Stomach smooth muscle (tissue), 2 donors: ENCODE results near the gene RSPO1.
"Not testable (repeated sequence)": the region's sequence is repeated elsewhere in the genome, so short reads cannot be mapped to it uniquely, and the experiment has no call there.

Experiments
- H3K27ac ChIP-seq: one replicate; pipeline ENCODE4 v1.7.0; 2013; ENCODE audit warnings: mild to moderate bottlenecking, low read length, inconsistent platforms
- H3K27me3 ChIP-seq, 2 donors: one replicate each; pipeline ENCODE4 v1.7.0; 2013; ENCODE audit warnings: low read length in 2 of 2; ENCODE audit not compliant: insufficient read depth in 2 of 2, control insufficient read depth in 1 of 2
- H3K36me3 ChIP-seq, 2 donors: one replicate each; pipeline ENCODE4 v1.7.0; 2013; ENCODE audit warnings: low read length in 2 of 2; ENCODE audit not compliant: control insufficient read depth in 2 of 2, insufficient read depth in 2 of 2
- H3K4me1 ChIP-seq: one replicate; pipeline ENCODE4 v1.7.0; 2013; ENCODE audit warnings: low read length; ENCODE audit not compliant: control insufficient read depth, insufficient read depth
- H3K4me3 ChIP-seq, 2 donors: one replicate each; pipeline ENCODE4 v1.7.0; 2013; ENCODE audit warnings: low read length in 2 of 2
- H3K9ac ChIP-seq, 2 donors: one replicate each; pipeline ENCODE4 v1.7.0; 2013; ENCODE audit warnings: low read length in 2 of 2, mild to moderate bottlenecking in 1 of 2
- H3K9me3 ChIP-seq, 2 donors: one replicate each; pipeline ENCODE4 v1.7.0; 2013; ENCODE audit warnings: low read length in 2 of 2; ENCODE audit not compliant: control insufficient read depth in 2 of 2
- donor health status: healthy.
- donor health status: Pancreatic carcinoma.

RSPO1 gene

GRCh38 chr1:37599940-37600339, 34.8 kb downstream of the RSPO1 start:
- Histone ChIP-seq H3K9me3 (no peaks in the 10 kb centered on the region), H3K9ac (no peak overlapping the region), H3K4me1 (peaks cover 3% of the 10 kb centered on the region), H3K27ac (no peak overlapping the region), H3K27me3 (no peaks in the 10 kb centered on the region), H3K4me3 (no peak overlapping the region), H3K36me3 (no peaks in the 10 kb centered on the region)

DNA sequence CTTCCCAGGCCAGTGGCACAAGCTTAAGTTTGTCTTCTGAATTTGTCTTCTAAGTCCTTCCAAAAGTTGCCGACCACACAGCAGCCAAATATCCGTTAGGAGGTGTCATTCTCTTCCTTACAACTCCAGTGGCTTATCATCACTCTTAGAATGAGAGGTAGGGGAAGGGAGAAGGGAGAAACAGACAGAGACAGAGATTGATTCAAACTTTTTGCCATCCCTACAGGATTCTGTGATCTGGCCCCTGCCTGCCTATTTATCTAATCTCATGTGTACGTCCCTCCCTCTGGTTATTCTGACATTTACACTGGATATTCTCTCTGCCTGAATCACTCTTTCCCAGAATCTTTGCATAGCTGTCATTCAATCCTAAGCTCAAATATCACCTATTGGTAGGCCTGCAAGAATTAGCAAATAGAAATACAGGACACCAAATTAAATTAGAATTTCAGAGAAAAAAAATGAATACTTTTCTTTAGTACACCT, 38.5 kb downstream of the RSPO1 start:
- Histone ChIP-seq H3K27me3 (no peaks in the 10 kb centered on the region), H3K9me3 (no peaks in the 10 kb centered on the region), H3K36me3 (peaks cover 4 to 11% of the 10 kb centered on the region in 2 donors), H3K9ac (peak overlapping the region; percentile 43 to 62), H3K4me3 (peak overlapping the region; percentile 99), H3K4me1 (peaks cover 12% of the 10 kb centered on the region), H3K27ac (peak overlapping the region; percentile 70)

DNA sequence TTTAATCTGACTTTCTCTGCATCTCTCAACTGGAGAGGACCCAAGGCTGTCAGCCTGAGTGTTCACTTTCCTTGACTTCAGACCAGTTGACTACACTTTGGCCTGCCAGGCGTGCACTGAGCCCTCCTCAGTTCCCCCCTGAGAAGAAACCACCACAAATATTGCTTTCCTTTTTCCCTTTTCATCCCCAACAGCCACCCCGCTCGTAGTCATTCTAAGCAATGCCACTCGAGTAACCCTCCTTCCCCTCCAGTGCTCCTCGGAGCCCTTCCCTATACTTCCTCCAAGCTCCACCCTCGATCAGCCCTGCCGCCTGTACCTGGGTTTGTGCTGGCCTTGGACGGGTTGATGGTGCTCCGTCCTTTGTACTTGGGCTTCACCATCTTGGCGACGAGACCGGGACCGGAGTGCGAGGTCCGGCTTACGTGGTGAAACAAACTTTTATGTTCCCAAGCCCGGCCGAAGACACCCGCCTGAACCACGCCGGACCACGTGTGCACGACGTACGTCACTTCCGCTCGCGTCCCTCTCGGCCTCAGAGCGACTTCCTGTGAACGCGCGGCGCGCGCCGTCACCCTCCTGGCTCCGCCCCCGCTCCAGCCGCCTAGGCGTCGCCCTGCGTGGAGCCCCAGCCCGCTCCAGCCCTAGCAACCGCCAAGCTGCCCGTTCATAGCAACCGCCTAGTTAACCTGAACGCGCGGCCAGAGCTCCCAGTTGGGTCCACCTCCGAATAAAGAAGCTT, 39.1 kb downstream of the RSPO1 start, which contains the start of gene GNL2:
TSS of gene GNL2 (minus strand) at position 498 of the 742 bp plus-strand sequence. CDS start at position 383, 115 bp downstream.
- Histone ChIP-seq H3K9me3 (no peaks in the 10 kb centered on the region), H3K36me3 (peaks cover 7 to 17% of the 10 kb centered on the region in 2 donors), H3K27me3 (no peaks in the 10 kb centered on the region), H3K9ac (peak within 1 kb of the TSS; percentile 92 to 95), H3K4me3 (peak within 1 kb of the TSS; percentile 99), H3K4me1 (peaks cover 12% of the 10 kb centered on the region), H3K27ac (peak within 1 kb of the TSS; percentile 70)

- H3K9ac ChIP-seq, result no peak overlapping the region
- H3K27me3 ChIP-seq, result no peaks in the 10 kb centered on the region
- no peak overlapping the region for H3K27ac ChIP-seq
- peaks cover 13 to 28% of the 10 kb centered on the region in 2 donors for H3K36me3 ChIP-seq
- no peaks in the 10 kb centered on the region for H3K9me3 ChIP-seq
- no peak overlapping the region for H3K4me3 ChIP-seq
- H3K4me1 ChIP-seq, result peaks cover 12% of the 10 kb centered on the region
Observed at GRCh38 chr1:37593726-37594125, 41.0 kb downstream of the RSPO1 start.

- H3K9me3 ChIP-seq, result no peaks in the 10 kb centered on the region
- H3K36me3 ChIP-seq, result peaks cover 24 to 52% of the 10 kb centered on the region in 2 donors
- H3K4me3 ChIP-seq, result no peak overlapping the region
Observed at GRCh38 chr1:37588939-37589338, 45.8 kb downstream of the RSPO1 start.

DNA sequence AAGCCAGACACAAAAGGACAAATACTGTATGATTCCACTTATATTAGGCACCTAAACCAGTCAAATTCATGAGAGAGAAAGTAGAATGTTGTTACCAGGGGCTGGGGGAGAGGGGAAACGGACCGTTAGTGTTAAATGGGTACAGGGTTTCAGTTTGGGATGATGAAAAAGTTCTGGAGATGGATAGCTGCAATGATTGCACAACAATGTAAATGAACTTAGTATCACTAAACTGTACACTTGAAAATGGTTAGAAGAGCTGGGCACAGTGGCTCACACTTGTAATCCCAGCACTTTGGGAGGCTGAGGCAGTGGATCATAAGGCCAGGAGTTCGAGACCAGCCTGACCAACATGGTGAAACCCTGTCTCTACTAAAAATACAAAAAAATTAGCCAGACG, 50.1 kb downstream of the RSPO1 start:
- H3K9ac ChIP-seq, H3K27ac ChIP-seq, H3K4me3 ChIP-seq, H3K9me3 ChIP-seq, H3K4me1 ChIP-seq, H3K27me3 ChIP-seq: not testable (repeated sequence)
- peaks cover 35 to 52% of the 10 kb centered on the region in 2 donors for H3K36me3 ChIP-seq

More at GRCh38 chr1:37588939-37589338, 45.8 kb downstream of the RSPO1 start:
- Histone ChIP-seq H3K27ac (no peak overlapping the region), H3K9ac (no peak overlapping the region), H3K4me1 (no peaks in the 10 kb centered on the region), H3K27me3 (no peaks in the 10 kb centered on the region)

DNA sequence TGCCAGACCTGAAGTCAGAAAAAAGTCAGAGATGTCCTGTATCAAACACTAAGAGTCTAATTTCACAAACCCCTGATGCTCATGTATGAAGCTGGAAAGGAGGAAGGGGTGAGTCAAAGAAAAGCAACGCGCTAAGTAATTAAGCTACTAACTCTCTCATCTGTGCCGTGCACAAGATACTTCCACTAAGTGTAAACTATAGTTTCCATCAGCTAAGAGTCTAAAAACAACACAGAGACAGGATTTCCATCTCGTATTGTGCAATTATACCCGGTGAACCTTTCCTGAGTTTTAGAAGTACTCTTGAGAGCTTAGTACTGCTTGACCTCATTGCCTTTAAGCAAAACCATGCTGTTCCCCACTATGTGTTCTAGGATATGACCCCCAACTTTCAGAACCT, 59.0 kb downstream of the RSPO1 start:
- peaks cover 19% of the 10 kb centered on the region for H3K4me1 ChIP-seq

DNA sequence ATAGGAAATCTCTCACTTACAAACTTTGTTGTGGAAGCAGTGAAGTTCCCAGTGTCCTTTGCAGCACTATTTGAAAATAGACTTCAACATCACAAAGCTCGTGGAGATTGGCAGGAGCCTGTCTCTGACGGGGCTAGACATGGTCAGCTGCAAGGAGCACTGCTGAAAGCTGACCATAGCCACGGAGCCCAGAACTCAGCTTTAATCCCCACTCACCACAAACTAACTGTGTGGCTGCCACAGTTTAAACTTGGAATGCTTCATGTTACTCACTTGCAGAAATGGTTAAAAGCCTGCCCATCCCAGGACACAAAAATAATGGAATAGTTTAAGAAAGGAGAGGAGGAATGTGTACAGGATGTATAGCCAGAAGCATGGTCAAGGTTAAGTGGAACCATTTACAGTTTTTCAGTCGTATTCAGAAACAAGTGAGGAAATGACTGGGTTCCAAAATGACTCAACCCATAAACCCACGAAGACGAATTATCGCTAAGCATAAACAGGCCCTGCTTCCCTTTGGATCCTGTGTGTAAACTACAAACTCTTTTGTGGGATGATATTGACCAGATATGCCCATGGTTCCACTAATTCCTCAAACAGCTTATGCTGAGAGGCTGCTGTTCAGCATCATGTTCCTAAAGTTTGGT, 59.7 kb downstream of the RSPO1 start:
- H3K4me3 ChIP-seq, result peak overlapping the region in 1 of 2 donors; percentile 22
- H3K9me3 ChIP-seq, result no peaks in the 10 kb centered on the region
- peak overlapping the region; percentile 61 for H3K27ac ChIP-seq
- peaks cover 27 to 38% of the 10 kb centered on the region in 2 donors for H3K36me3 ChIP-seq
- H3K4me1 ChIP-seq, result peaks cover 19% of the 10 kb centered on the region
- H3K27me3 ChIP-seq, result no peaks in the 10 kb centered on the region
- no peak overlapping the region for H3K9ac ChIP-seq

More for the DNA sequence above, 59.0 kb downstream of the RSPO1 start:
- peaks cover 28 to 42% of the 10 kb centered on the region in 2 donors for H3K36me3 ChIP-seq
- no peaks in the 10 kb centered on the region for H3K27me3 ChIP-seq
- H3K4me3 ChIP-seq, result no peak overlapping the region
- H3K27ac ChIP-seq, result peak overlapping the region; percentile 61
- no peak overlapping the region for H3K9ac ChIP-seq
- no peaks in the 10 kb centered on the region for H3K9me3 ChIP-seq

DNA sequence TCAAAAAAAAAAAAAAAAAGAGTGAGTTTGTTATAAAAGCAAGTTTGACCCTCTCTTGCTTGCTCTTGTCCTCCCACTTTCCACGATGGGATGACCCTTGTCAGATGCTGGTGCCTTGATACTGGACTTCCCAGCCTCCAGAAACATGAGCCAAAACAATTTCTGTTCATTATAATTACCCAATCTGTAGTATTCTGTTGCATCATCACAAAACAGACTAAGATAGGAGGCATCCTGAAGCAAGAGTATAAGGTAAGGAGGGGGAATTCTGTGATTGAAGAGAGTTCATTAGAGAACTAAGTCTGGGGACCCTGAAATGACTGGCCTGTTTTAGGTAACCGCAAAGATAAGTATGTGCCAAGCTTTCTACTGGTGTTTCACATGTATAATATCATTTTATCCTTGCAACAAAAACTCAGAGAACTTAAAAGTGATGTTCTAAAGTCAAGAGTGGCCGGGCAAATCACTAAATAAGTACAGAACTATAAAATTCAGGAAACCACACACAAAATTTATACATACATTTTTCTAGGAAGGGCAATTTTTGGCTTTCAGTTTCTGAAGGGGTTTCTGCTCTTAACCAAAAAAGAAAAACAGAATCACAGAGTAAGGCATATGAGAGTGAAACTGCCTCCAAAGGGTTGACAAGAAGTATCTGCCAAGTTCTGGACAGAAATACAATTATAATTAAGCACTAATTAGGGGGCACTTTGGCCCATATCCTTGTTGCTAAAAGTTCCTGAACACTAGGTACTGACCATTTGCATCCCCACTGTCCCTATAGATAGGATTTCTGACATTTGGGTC, 64.0 kb downstream of the RSPO1 start:
- Histone ChIP-seq H3K9me3 (no peaks in the 10 kb centered on the region), H3K4me3 (no peak overlapping the region), H3K27ac (no peak overlapping the region), H3K27me3 (no peaks in the 10 kb centered on the region), H3K4me1 (peaks cover 11% of the 10 kb centered on the region), H3K9ac (no peak overlapping the region), H3K36me3 (peaks cover 66 to 68% of the 10 kb centered on the region in 2 donors)

- Histone ChIP-seq H3K4me3 (no peak overlapping the region), H3K27ac (peak overlapping the region; percentile 7), H3K27me3 (no peaks in the 10 kb centered on the region), H3K4me1 (peaks cover 2% of the 10 kb centered on the region), H3K9ac (no peak overlapping the region), H3K36me3 (peaks cover 57% of the 10 kb centered on the region in 2 donors), H3K9me3 (no peaks in the 10 kb centered on the region)
Observed at GRCh38 chr1:37567023-37567422, 67.7 kb downstream of the RSPO1 start.
